HepG2 (cell line): ENCODE measurements around the gene LRRC3. TPM values are rescaled to one million over a fixed set of nuclear protein-coding genes. Genes with fewer than 3 reads are reported as not detected.

ENCODE experiments used
- MTA1 ChIP-seq: sonication (generic); formaldehyde crosslinking; IDR thresholded peaks from 2 replicates; pipeline ENCODE4 v1.4.0; 2020; ENCODE audit warnings: missing genetic modification reagents, mild to moderate bottlenecking, borderline replicate concordance
- ONECUT2 ChIP-seq: sonication (generic); formaldehyde crosslinking; IDR thresholded peaks from 2 replicates; pipeline ENCODE4 v1.4.0; 2020; ENCODE audit warnings: missing genetic modification reagents
- RXRA ChIP-seq: sonication (generic); formaldehyde crosslinking; IDR thresholded peaks from 2 replicates; pipeline ENCODE4 v1.5.1; 2020; ENCODE audit warnings: missing genetic modification reagents
- ZBTB26 ChIP-seq: IDR thresholded peaks from 2 replicates; pipeline ENCODE4 v1.6.1; 2016; ENCODE audit warnings: missing compliant biosample characterization, missing genetic modification reagents, borderline replicate concordance
- ZBTB40 ChIP-seq, 2 experiments: fragments of 450-650 bp in 1 of 2; sonication (generic) in 1 of 2; formaldehyde crosslinking in 1 of 2; IDR thresholded peaks; 2 replicates each; pipeline versions ENCODE4 v1.6.1 to v1.8.0; 2016 to 2022; ENCODE audit warnings: antibody characterized with exemption in 1 of 2, mild to moderate bottlenecking in 1 of 2, missing genetic modification reagents in 1 of 2
- ZNF547 ChIP-seq: sonication (generic); formaldehyde crosslinking; IDR thresholded peaks from 2 replicates; pipeline ENCODE4 v1.5.1; 2020; ENCODE audit warnings: mild to moderate bottlenecking, missing genetic modification reagents
- ZNF574 ChIP-seq: sonication (generic); formaldehyde crosslinking; IDR thresholded peaks from 2 replicates; pipeline ENCODE4 v1.4.0; 2020; ENCODE audit warnings: missing genetic modification reagents
- ZNF879 ChIP-seq: sonication (generic); formaldehyde crosslinking; IDR thresholded peaks from 2 replicates; pipeline ENCODE4 v1.8.1; 2023; ENCODE audit warnings: missing genetic modification reagents
- polyA plus RNA-seq, 8 experiments: library from polyadenylated mRNA; depleted of rRNA in 3 of 8; stranded (reverse) in 7 of 8; unstranded in 1 of 8; fragments of >200 nt; fragmentation: Illumina TruSeq in 4 of 8; extraction: Trizol in 4 of 8; gene quantifications; 2 replicates each; pipeline versions ENCODE4 v1.2.1 to v1.2.3, GENCODE V29; 2011 to 2016; ENCODE audit warnings: low read depth in 4 of 8, missing spikeins in 1 of 8, mixed read lengths in 1 of 8; ENCODE audit not compliant: insufficient read depth in 1 of 8
- total RNA-seq, 5 experiments: library from RNA; depleted of rRNA; stranded (reverse); fragments of >200 nt; fragmentation: Illumina TruSeq; extraction: Trizol; gene quantifications; 2 replicates each; pipeline ENCODE4 v1.2.3, GENCODE V29; 2016; ENCODE audit warnings: low read depth in 1 of 5

The LRRC3 gene
- total and polyA plus RNA-seq, 2 of the 13 experiments (the other 11 are each of a cell fraction or from before 2014, with no cell fraction given) = 4.8 to 16.5 TPM

GRCh38 chr21:44442266-44443125 lies 12.8 kb upstream of the LRRC3 start (continued):
- TF ChIP-seq ZBTB40 (IDR thresholded peaks at IDR 0.05) = no peak
- peak; percentile 71 for TF ChIP-seq ZBTB40 (CRISPR knock-in tag; IDR thresholded peaks at IDR 0.05)
- peak; percentile 50; the same call in 1 of the 2 replicates for TF ChIP-seq ZNF574
- 0 out of 2 replicates have a peak, but pooled peaks have one; percentile 39 for TF ChIP-seq MTA1 (CRISPR knock-in tag)
- peak; percentile 78; the same call in 1 of the 2 replicates for TF ChIP-seq ZNF547
- no peak for TF ChIP-seq ONECUT2
- TF ChIP-seq ZNF879 (CRISPR knock-in tag) = no peak
- TF ChIP-seq ZBTB26 (CRISPR knock-in tag) = 0 out of 2 replicates have a peak, but pooled peaks have one; percentile 30
- TF ChIP-seq RXRA = no peak
